Uterus (tissue), 2 donors: Measurements from ENCODE around the gene C4orf50.

Experiments used
- POLR2A ChIP-seq, 2 donors: fragments of 450-650 bp; IDR thresholded peaks; one replicate each; pipeline ENCODE4 v1.6.1; 2016; ENCODE audit warnings: antibody characterized with exemption in 2 of 2, mild to moderate bottlenecking in 1 of 2, moderate library complexity in 1 of 2
- TF ChIP-seq, protein P1 (sequence below), 4 experiments: fragments of 200-600 bp in 2 of 4; fragments of 450-650 bp in 2 of 4; sonication (generic) in 2 of 4; IDR thresholded peaks; one replicate each; pipeline ENCODE4 v1.5.1; 2016 to 2019; ENCODE audit warnings: antibody characterized with exemption in 4 of 4, mild to moderate bottlenecking in 2 of 4, moderate library complexity in 1 of 4

DNA sequence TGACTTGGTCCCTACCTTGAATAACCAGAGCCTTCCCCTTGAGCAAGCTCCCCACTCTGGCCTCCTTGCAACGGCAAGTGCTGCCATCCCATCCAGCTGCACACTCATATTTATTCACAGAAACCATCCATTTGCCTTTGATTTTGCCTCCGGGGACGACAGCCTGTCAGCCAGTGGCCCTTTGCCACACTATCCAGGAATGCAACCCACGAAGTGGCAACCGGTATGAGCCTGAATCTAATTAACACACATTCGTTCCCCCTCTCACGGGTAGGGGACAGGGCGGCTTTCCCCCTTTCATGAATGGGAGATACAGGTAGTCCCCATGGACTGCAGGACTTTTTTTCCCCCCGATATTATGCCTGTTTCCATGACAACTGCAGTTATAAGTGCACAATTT lies 140.8 kb downstream of the C4orf50 start:
- TF ChIP-seq, protein P1, sequence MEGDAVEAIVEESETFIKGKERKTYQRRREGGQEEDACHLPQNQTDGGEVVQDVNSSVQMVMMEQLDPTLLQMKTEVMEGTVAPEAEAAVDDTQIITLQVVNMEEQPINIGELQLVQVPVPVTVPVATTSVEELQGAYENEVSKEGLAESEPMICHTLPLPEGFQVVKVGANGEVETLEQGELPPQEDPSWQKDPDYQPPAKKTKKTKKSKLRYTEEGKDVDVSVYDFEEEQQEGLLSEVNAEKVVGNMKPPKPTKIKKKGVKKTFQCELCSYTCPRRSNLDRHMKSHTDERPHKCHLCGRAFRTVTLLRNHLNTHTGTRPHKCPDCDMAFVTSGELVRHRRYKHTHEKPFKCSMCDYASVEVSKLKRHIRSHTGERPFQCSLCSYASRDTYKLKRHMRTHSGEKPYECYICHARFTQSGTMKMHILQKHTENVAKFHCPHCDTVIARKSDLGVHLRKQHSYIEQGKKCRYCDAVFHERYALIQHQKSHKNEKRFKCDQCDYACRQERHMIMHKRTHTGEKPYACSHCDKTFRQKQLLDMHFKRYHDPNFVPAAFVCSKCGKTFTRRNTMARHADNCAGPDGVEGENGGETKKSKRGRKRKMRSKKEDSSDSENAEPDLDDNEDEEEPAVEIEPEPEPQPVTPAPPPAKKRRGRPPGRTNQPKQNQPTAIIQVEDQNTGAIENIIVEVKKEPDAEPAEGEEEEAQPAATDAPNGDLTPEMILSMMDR (IDR thresholded peaks at IDR 0.05), result no peak
- TF ChIP-seq POLR2A (IDR thresholded peaks at IDR 0.05), result no peak
